GM12873 (cell line): ENCODE data around the gene ARHGAP10.

Experiments used
- CTCF ChIP-seq: IDR thresholded peaks from 2 replicates; pipeline ENCODE4 v1.5.1; 2012; ENCODE audit warnings: low read depth, mild to moderate bottlenecking, moderate library complexity, low read length, control low read depth; ENCODE audit not compliant: insufficient read depth; ENCODE audit errors: missing control alignments

Gene ARHGAP10

DNA sequence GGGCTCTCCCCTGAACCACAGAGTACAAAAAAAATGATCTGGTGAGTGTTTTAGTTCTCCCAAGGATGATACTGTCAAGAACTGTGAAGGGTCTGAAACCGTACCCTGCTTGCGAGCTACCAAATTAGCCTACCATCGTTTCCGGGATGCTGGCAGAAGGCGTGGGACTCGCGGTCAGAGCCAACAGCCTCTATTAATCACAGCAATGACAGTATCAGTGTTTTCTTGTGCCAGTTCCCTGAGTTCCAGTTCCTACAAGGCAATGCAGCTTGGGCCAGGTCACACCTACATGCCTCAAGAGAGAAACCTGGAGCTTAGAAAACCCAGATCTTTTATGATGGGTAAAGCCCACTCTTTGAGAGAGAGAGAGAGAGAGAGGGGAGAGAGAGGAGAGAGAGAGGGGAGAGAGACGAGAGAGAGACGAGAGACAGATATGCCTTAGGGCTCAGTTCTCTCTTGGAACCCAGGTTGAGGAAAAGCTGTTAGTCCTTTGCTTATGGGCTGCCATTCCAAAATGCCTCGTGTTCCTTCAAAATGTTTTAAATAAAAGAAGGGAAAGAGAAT lies 327.8 kb downstream of the ARHGAP10 start:
- no peak for TF ChIP-seq CTCF

- TF ChIP-seq CTCF, result no peak
These were observed 328.6 kb downstream of the ARHGAP10 start for GRCh38 chr4:148060264-148061140.

DNA sequence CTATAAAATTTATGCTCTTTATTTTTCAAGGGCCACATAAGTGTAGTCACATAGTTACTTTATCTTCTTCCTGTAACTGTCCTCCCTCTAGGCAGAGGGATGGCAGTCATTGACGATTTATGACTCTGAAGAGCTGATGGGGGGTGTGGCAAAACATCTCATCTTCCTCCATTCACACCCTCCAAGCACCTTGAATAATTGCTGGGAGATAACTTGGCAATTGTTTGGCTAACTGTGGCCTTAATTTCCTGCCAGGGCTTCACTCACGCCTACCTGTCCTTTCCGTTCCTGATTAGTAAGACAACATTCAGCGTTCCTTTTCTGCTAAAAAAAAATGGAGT lies 329.2 kb downstream of the ARHGAP10 start:
- TF ChIP-seq CTCF, result no peak

GRCh38 chr4:148061795-148062194 lies 329.9 kb downstream of the ARHGAP10 start:
- TF ChIP-seq CTCF, result no peak

- no peak for TF ChIP-seq CTCF
These were observed 330.5 kb downstream of the ARHGAP10 start for GRCh38 chr4:148062301-148062950.

GRCh38 chr4:148064451-148064850 lies 332.6 kb downstream of the ARHGAP10 start:
- TF ChIP-seq CTCF, result no peak

DNA sequence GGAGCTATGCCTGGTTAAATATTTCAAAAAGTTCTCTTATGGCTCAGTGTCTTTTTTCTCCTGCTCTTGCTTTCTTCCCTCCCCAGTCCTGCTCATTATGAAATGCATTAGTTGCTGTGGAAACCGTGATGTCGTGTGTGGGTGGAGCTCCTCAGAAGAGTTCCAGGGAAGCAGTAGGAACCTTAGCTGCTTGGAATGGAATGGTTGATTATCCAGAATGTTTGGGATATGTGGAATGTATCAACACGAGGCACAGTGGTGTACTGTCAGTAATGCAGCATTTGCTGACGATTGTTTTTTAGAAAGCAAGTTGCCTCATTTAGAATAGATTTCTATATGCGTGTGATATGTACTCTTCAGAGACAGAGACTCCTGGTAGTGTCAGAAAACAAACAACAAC lies 333.2 kb downstream of the ARHGAP10 start:
- no peak for TF ChIP-seq CTCF
